LNCaP clone FGC (cell line): Measurements from ENCODE around the gene MYL11.

Experiments
- DNase-seq: peaks from one replicate; pipeline ENCODE4 v3.0.0-alpha.2; 2011; ENCODE audit warnings: low read depth
- H3K4me3 ChIP-seq: 2 replicates; pipeline ENCODE4 v1.5.1; 2011; ENCODE audit warnings: mild to moderate bottlenecking, low read depth, low read length, control low read depth
- CTCF ChIP-seq: IDR thresholded peaks from 2 replicates; pipeline ENCODE4 v1.5.1; 2012; ENCODE audit warnings: mild to moderate bottlenecking; ENCODE audit not compliant: control insufficient read depth, insufficient read depth; ENCODE audit errors: extremely low read depth

MYL11 gene

GRCh38 chr16:30346286-30346685 is 28.3 kb upstream of the MYL11 start:
- DNase-seq = no peak
- no peak overlapping the region for H3K4me3 ChIP-seq
- no peak for TF ChIP-seq CTCF

GRCh38 chr16:30348113-30348512 is 26.5 kb upstream of the MYL11 start:
- no peak for DNase-seq
- no peak for TF ChIP-seq CTCF
- H3K4me3 ChIP-seq = no peak overlapping the region

GRCh38 chr16:30348929-30349328 is 25.7 kb upstream of the MYL11 start:
- H3K4me3 ChIP-seq = no peak overlapping the region
- no peak for TF ChIP-seq CTCF
- DNase-seq = no peak

GRCh38 chr16:30349675-30350074 is 24.9 kb upstream of the MYL11 start:
- TF ChIP-seq CTCF = no peak
- H3K4me3 ChIP-seq = no peak overlapping the region
- no peak for DNase-seq

GRCh38 chr16:30350134-30350871 is 24.3 kb upstream of the MYL11 start:
- TF ChIP-seq CTCF = no peak
- H3K4me3 ChIP-seq = no peak overlapping the region
- DNase-seq = no peak

GRCh38 chr16:30351001-30351441 is 23.6 kb upstream of the MYL11 start:
- DNase-seq = no peak
- TF ChIP-seq CTCF = no peak
- no peak overlapping the region for H3K4me3 ChIP-seq
